K562 (cell line): Measurements from ENCODE around the gene GPHA2. TPM values are rescaled to one million over a fixed set of nuclear protein-coding genes. Genes with fewer than 3 reads are reported as not detected.

Experiments used
- CAMTA2 ChIP-seq: fragments of 250-450 bp; sonication (Bioruptor Pico); conservative IDR thresholded peaks from 2 replicates; pipeline ENCODE4 v1.5.1; 2022
- CBX8 ChIP-seq: fragments of 200-600 bp; sonication (generic); IDR thresholded peaks from 2 replicates; pipeline ENCODE4 v1.6.1; 2012; ENCODE audit warnings: borderline replicate concordance, mixed run types, low read depth, mild to moderate bottlenecking, moderate library complexity, mixed read lengths, low read length, control low read depth, inconsistent platforms; ENCODE audit not compliant: poor library complexity, severe bottlenecking; ENCODE audit errors: extremely low read depth
- HDAC1 ChIP-seq, 2 experiments: fragments of 450-650 bp; IDR thresholded peaks; 2 replicates each; pipeline ENCODE4 v1.6.1; 2016 to 2017; ENCODE audit warnings: inconsistent platforms in 1 of 2, mild to moderate bottlenecking in 1 of 2, moderate library complexity in 1 of 2
- HLTF ChIP-seq: fragments of 450-650 bp; IDR thresholded peaks from 2 replicates; pipeline ENCODE4 v1.6.1; 2016
- HMGXB4 ChIP-seq: sonication (generic); formaldehyde crosslinking; IDR thresholded peaks from 2 replicates; pipeline ENCODE4 v1.8.1; 2023; ENCODE audit warnings: mild to moderate bottlenecking, missing genetic modification reagents
- HNRNPH1 ChIP-seq: fragments of 200-400 bp; formaldehyde crosslinking; optimal IDR thresholded peaks from 2 replicates; pipeline ENCODE3; 2017; ENCODE audit warnings: low read depth, mild to moderate bottlenecking, low read length, moderate library complexity
- ILF3 ChIP-seq: fragments of 450-650 bp; IDR thresholded peaks from 2 replicates; pipeline ENCODE4 v1.6.1; 2018; ENCODE audit warnings: antibody characterized with exemption, mild to moderate bottlenecking, moderate library complexity, borderline replicate concordance
- KAT2B ChIP-seq: IDR thresholded peaks from one replicate; pipeline ENCODE4 v1.6.1; 2012; ENCODE audit warnings: low read depth, mild to moderate bottlenecking, control low read depth, inconsistent platforms, low read length, moderate library complexity
- KLF10 ChIP-seq: fragments of 250-450 bp; sonication (Bioruptor Pico); IDR thresholded peaks from 2 replicates; pipeline ENCODE4 v1.6.1; 2021; ENCODE audit warnings: matching md5 sums
- MECOM ChIP-seq: fragments of 250-450 bp; sonication (Bioruptor Pico); IDR thresholded peaks from 2 replicates; pipeline ENCODE4 v1.8.0; 2022; ENCODE audit warnings: inconsistent platforms
- MTA2 ChIP-seq: fragments of 450-650 bp; IDR thresholded peaks from 2 replicates; pipeline ENCODE4 v1.6.1; 2016; ENCODE audit warnings: low read depth
- MXI1 ChIP-seq: IDR thresholded peaks from 2 replicates; pipeline ENCODE4 v1.6.1; 2011; ENCODE audit warnings: low read depth, mild to moderate bottlenecking, improper control_type of control experiment, low read length
- MYC ChIP-seq, 2 experiments: fragments of 250-450 bp in 1 of 2; sonication (Bioruptor Pico) in 1 of 2; IDR thresholded peaks; 2 replicates each; pipeline versions ENCODE4 v1.5.1 to v1.6.1; 2012 to 2021; ENCODE audit warnings: low read depth in 2 of 2, borderline replicate concordance in 1 of 2, improper control_type of control experiment in 1 of 2, low read length in 1 of 2, mild to moderate bottlenecking in 1 of 2, moderate library complexity in 1 of 2
- POLR2B ChIP-seq: fragments of 450-650 bp; IDR thresholded peaks from 2 replicates; pipeline ENCODE4 v1.6.1; 2018; ENCODE audit warnings: low read depth; ENCODE audit not compliant: partially characterized antibody
- SOX6 ChIP-seq: fragments of 450-650 bp; IDR thresholded peaks from 2 replicates; pipeline ENCODE4 v1.6.1; 2014; ENCODE audit warnings: mild to moderate bottlenecking
- SRF ChIP-seq, 2 experiments: fragments of 250-450, 450-650 bp in 1 of 2; sonication (Bioruptor Pico) in 1 of 2; sonication (generic) in 1 of 2; formaldehyde crosslinking; IDR thresholded peaks; 2 replicates each; pipeline versions ENCODE4 v1.5.0 to v1.5.1; 2020 to 2022; ENCODE audit warnings: mild to moderate bottlenecking in 1 of 2, missing genetic modification reagents in 1 of 2
- TARDBP ChIP-seq: fragments of 450-650 bp; IDR thresholded peaks from 2 replicates; pipeline ENCODE4 v1.6.1; 2016
- TGIF2 ChIP-seq: sonication (generic); formaldehyde crosslinking; IDR thresholded peaks from 2 replicates; pipeline ENCODE4 v1.8.1; 2022; ENCODE audit warnings: mild to moderate bottlenecking, missing genetic modification reagents, moderate library complexity
- ZFPM2 ChIP-seq: fragments of 250-450 bp; sonication (Bioruptor Pico); IDR thresholded peaks from 2 replicates; pipeline ENCODE4 v1.5.1; 2022; ENCODE audit warnings: mild to moderate bottlenecking
- ZNF277 ChIP-seq: fragments of 250-450 bp; sonication (Bioruptor Pico); IDR thresholded peaks from 2 replicates; pipeline ENCODE4 v1.8.0; 2022; ENCODE audit warnings: inconsistent platforms, mild to moderate bottlenecking, moderate library complexity, borderline replicate concordance
- ZNF324 ChIP-seq: fragments of 250-450 bp; sonication (Bioruptor Pico); IDR thresholded peaks from 2 replicates; pipeline ENCODE4 v1.4.0; 2020; ENCODE audit warnings: mild to moderate bottlenecking
- ZNF764 ChIP-seq: fragments of 250-450 bp; sonication (Bioruptor Pico); IDR thresholded peaks from 2 replicates; pipeline ENCODE4 v1.4.0; 2020; ENCODE audit warnings: low read depth, mild to moderate bottlenecking, moderate library complexity
- polyA plus RNA-seq, 8 experiments: library from polyadenylated mRNA; depleted of rRNA in 4 of 8; stranded (reverse) in 5 of 8; unstranded in 3 of 8; fragments of >200 nt; fragmentation: Nextera tagmentation in 2 of 8; fragmentation: Illumina TruSeq in 1 of 8; extraction: Ambion mirVana in 2 of 8; extraction: Trizol in 1 of 8; gene quantifications; 2 replicates each; pipeline versions ENCODE4 v1.2.1 to v1.2.3, GENCODE V29; 2011 to 2014; ENCODE audit warnings: inconsistent platforms in 1 of 8, missing spikeins in 1 of 8
- total RNA-seq, 7 experiments: library from RNA; depleted of rRNA in 6 of 7; stranded (reverse); fragments of >200 nt in 6 of 7; fragmentation: Illumina TruSeq in 2 of 7; extraction: Trizol in 2 of 7; gene quantifications; 2 replicates each; pipeline versions ENCODE4 v1.2.1 to v1.2.3, GENCODE V29; 2011 to 2021; ENCODE audit warnings: low replicate concordance in 1 of 7
- TF ChIP-seq, protein P1 (sequence below): fragments of 250-450 bp; sonication (Bioruptor Pico); IDR thresholded peaks from 2 replicates; pipeline ENCODE4 v1.5.0; 2021; ENCODE audit warnings: mild to moderate bottlenecking, borderline replicate concordance

GPHA2 gene
- total and polyA plus RNA-seq, 9 of the 15 experiments (the other 6 are each of a cell fraction or from before 2014, with no cell fraction given) = 0.17 to 0.22 TPM; not detected in 7

DNA sequence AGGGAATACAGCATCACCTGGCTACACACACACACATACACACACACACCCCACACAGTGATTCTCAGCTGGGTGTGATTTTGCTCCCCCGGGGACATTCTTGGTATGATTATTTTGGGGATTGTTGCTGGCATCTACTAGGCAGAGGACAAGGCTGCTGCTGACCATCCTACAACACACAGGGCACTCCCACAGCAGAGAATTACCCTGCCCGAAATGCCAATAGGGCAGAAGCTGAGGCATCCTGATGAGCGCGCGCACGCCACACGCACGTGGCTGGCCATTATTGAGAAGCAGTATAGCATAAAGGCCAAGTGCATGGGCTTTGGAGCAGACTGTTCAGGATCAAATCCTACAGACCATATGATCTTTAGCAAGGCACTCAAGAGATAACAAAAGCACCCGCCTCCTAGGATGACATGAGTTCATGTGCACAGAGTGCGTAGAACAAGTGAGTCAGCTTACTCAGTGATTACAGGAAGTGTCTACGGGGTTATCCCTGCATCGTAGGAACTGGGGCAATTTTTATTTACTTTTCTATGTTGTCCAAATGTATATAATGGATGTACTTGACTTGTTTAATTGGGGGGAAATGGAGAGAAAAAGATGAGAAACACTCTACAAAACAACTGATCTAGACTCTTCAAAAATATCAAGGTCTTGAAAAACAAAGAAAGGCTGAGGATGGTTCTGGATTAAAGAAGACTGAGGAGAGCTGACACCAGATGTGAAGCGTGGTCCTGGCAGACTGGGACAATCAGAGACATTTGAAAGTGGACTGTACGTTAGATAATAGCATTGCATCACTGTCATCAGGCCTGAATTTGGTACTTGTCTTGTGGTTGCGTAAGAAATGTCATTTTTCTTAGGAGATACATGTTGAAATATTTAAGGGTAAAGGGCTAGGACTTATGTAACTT, 50.1 kb downstream of the GPHA2 start (continued):
- TF ChIP-seq ZNF277 (CRISPR knock-in tag) (no peak), KLF10 (no peak), HLTF (no peak), MTA2 (peak; percentile 55; the same call in 1 of the 2 replicates), HMGXB4 (CRISPR knock-in tag) (peak; percentile 66; the same call in 1 of the 2 replicates), SOX6 (peak; percentile 78), SRF (CRISPR knock-in tag; IDR thresholded peaks at IDR 0.05) (no peak), MXI1 (no peak), POLR2B (peak; percentile 59), CBX8 (no peak), ZNF324 (CRISPR knock-in tag) (no peak), ILF3 (no peak), HNRNPH1 (no peak), TGIF2 (CRISPR knock-in tag) (no peak), MYC (IDR thresholded peaks at IDR 0.05; ENCODE audit: low read depth, low read length) (peak; percentile 92), MYC (CRISPR knock-in tag; IDR thresholded peaks at IDR 0.05; ENCODE audit: borderline replicate concordance, low read depth) (peak; percentile 53; the same call in 1 of the 2 replicates), ZFPM2 (CRISPR knock-in tag) (no peak), CAMTA2 (no peak), HDAC1 (IDR thresholded peaks at IDR 0.05) (peak in 1 of 2 experiments; percentile 87; a peak in 2 of 4 replicates), KAT2B (no peak), MECOM (CRISPR knock-in tag) (no peak), TARDBP (no peak), ZNF764 (CRISPR knock-in tag) (no peak)
- TF ChIP-seq, protein P1, sequence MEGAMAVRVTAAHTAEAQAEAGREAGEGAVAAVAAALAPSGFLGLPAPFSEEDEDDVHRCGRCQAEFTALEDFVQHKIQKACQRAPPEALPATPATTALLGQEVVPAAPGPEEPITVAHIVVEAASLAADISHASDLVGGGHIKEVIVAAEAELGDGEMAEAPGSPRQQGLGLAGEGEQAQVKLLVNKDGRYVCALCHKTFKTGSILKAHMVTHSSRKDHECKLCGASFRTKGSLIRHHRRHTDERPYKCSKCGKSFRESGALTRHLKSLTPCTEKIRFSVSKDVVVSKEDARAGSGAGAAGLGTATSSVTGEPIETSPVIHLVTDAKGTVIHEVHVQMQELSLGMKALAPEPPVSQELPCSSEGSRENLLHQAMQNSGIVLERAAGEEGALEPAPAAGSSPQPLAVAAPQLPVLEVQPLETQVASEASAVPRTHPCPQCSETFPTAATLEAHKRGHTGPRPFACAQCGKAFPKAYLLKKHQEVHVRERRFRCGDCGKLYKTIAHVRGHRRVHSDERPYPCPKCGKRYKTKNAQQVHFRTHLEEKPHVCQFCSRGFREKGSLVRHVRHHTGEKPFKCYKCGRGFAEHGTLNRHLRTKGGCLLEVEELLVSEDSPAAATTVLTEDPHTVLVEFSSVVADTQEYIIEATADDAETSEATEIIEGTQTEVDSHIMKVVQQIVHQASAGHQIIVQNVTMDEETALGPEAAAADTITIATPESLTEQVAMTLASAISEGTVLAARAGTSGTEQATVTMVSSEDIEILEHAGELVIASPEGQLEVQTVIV (CRISPR knock-in tag) = no peak
